Vagina (tissue), 2 donors: ENCODE measurements around the gene BRD3.

ENCODE experiments used
- CTCF ChIP-seq, 3 experiments: fragments of 450-650 bp in 2 of 3; fragments of 200-600 bp in 1 of 3; sonication (generic) in 1 of 3; IDR thresholded peaks; one replicate each; pipeline ENCODE4 v1.5.1; 2017 to 2019; ENCODE audit warnings: antibody characterized with exemption in 3 of 3, mild to moderate bottlenecking in 2 of 3, moderate library complexity in 2 of 3
- POLR2A ChIP-seq, 2 donors: fragments of 450-650 bp; IDR thresholded peaks; one replicate each; pipeline ENCODE4 v1.6.1; 2017; ENCODE audit warnings: antibody characterized with exemption in 2 of 2, mild to moderate bottlenecking in 2 of 2, moderate library complexity in 2 of 2

- TF ChIP-seq CTCF (IDR thresholded peaks at IDR 0.05) (no peak), POLR2A (IDR thresholded peaks at IDR 0.05) (no peak)
Observed at GRCh38 chr9:133986774-133987445, 80.9 kb downstream of the BRD3 start.
